NT2/D1 (cell line): ENCODE results near the gene DNAJC22.
A peak's percentile ranks its signal among the peaks of the same experiment; 100 is the strongest.

Experiments used
- DNase-seq: peaks from one replicate; pipeline ENCODE4 v3.0.0-alpha.2; 2011; ENCODE audit warnings: low read depth, low spot score
- H3K27me3 ChIP-seq: 2 replicates; pipeline ENCODE4 v1.6.0; 2011; ENCODE audit warnings: mild to moderate bottlenecking; ENCODE audit not compliant: insufficient read length, insufficient read depth
- H3K36me3 ChIP-seq: 2 replicates; pipeline ENCODE4 v1.6.1; 2011; ENCODE audit warnings: mild to moderate bottlenecking, low read length, mixed read lengths; ENCODE audit not compliant: insufficient read depth, insufficient read length
- H3K4me1 ChIP-seq: 2 replicates; pipeline ENCODE4 v1.5.1; 2011; ENCODE audit not compliant: insufficient read depth, insufficient read length
- H3K4me3 ChIP-seq: 2 replicates; pipeline ENCODE4 v1.5.1; 2011; ENCODE audit warnings: low read depth; ENCODE audit not compliant: insufficient read length
- H3K9ac ChIP-seq: 2 replicates; pipeline ENCODE4 v1.6.0; 2011; ENCODE audit warnings: low read depth; ENCODE audit not compliant: insufficient read length
- H3K9me3 ChIP-seq: 2 replicates; pipeline ENCODE4 v1.5.1; 2011; ENCODE audit warnings: mild to moderate bottlenecking, low read length; ENCODE audit not compliant: insufficient read depth
- SUZ12 ChIP-seq: IDR thresholded peaks from 2 replicates; pipeline ENCODE4 v1.6.1; 2011; ENCODE audit not compliant: insufficient read length, insufficient read depth; ENCODE audit errors: extremely low read depth
- YY1 ChIP-seq: IDR thresholded peaks from 2 replicates; pipeline ENCODE4 v1.6.1; 2011; ENCODE audit not compliant: insufficient read length, insufficient read depth
- ZNF274 ChIP-seq: IDR thresholded peaks from 2 replicates; pipeline ENCODE4 v1.6.1; 2011; ENCODE audit warnings: mild to moderate bottlenecking, low read depth, low read length

The DNAJC22 gene

DNA sequence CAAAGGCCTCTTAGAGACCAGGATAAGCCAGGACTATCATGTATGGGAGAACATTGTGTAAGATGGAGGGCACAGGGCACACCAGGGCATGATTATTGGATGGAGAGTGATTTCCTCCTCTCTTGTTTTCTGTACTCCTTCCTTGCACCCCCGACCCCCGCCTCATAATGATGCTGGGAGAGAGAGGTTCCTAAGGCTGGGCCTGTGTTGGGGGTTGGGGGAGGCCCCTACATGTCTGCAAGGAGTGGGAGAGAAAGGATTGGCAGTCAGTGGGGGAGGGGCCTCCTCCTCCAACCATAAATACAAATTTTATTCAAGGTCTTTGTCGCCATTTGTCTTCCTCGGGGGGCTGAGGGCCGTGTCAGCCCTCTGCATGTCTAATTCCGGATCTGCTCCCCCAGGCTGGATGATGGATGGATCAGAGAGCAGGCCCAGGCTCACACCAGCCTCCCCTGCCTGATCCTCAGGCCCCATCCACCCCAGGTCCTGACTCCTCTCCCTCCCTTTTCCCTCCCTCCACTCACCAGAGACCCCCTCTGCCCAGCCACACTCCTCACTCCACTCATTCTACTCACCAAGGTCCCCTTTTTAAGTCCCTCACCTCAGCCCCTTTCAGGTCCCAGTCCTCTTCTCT lies 7.7 kb upstream of the DNAJC22 start:
- H3K27me3 ChIP-seq = peaks cover 73% of the 10 kb centered on the region

DNA sequence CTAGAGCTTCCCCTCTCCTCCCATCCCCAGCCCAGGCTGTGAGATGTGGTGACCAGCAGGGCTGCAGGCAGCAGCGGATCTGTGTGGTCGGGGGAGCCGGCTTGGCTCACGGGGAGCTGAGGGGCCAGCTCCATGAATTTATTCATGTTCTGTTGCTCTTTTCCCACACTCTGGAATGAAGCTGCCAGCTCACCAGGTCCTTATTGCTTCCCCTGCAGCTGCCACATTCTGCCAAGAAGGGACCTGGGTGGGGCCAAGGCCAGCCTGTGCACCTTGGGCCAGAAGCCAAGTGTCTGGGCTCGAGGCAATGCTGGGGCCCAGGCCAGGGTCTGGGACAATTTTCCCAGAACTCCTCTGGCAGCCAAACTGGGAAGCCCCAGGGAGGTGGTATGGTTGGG lies 7.2 kb upstream of the DNAJC22 start:
- Histone ChIP-seq H3K4me1 (peaks cover 39% of the 10 kb centered on the region), H3K9me3 (no peaks in the 10 kb centered on the region; the same call in 1 of the 2 replicates), H3K4me3 (no peak overlapping the region), H3K27me3 (peaks cover 79% of the 10 kb centered on the region), H3K9ac (peak overlapping the region; percentile 63), H3K36me3 (no peaks in the 10 kb centered on the region)
- DNase-seq = no peak
- TF ChIP-seq ZNF274 = no peak

More for the DNA sequence above, 7.7 kb upstream of the DNAJC22 start:
- no peak overlapping the region for H3K4me3 ChIP-seq
- H3K4me1 ChIP-seq = peaks cover 38% of the 10 kb centered on the region
- no peak for DNase-seq
- TF ChIP-seq YY1 (no peak), ZNF274 (no peak), SUZ12 (no peak)
- peak overlapping the region; percentile 63 for H3K9ac ChIP-seq
- H3K36me3 ChIP-seq = no peaks in the 10 kb centered on the region
- H3K9me3 ChIP-seq = no peaks in the 10 kb centered on the region; the same call in 1 of the 2 replicates

DNA sequence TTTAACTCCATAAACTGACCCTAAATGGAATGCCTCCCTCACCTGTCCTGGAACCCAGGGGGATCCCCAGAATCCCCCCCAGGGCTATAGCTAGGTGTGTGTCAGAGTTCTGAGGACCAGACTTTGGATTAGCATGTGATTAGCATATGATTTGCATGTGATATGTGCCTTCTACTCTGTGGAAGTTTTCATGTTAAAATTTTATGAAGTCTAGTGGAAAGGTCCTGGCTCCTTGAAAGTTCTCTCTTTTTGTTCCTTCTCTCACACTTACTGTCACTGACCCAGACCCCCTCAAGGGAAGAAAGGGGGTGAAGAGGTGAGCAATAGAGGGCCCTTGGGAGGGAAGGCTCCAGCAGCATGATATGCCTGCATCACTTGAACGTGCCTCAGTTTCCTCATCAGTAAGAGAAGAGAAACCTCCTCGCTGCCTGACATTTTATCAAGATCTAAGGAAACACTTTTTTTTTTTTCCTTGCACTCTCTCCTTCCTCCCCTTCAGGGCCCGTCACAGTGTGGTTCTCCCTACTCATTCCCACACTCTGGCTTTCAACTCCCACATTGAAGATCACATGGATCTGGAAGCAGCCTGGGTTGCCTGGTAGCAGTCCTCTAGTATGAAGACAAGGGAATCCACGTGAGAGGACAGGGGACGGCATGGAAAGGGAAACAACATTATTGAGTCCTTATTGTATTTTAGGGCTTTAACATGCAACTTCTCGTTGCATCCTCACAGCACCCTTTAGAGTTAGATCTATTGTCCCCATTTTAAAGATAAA lies 6.4 kb upstream of the DNAJC22 start:
- Histone ChIP-seq H3K36me3 (no peaks in the 10 kb centered on the region), H3K9ac (no peak overlapping the region), H3K9me3 (no peaks in the 10 kb centered on the region; the same call in 1 of the 2 replicates), H3K4me3 (no peak overlapping the region), H3K27me3 (peaks cover 86% of the 10 kb centered on the region), H3K4me1 (peaks cover 31% of the 10 kb centered on the region)
- TF ChIP-seq YY1 (no peak), ZNF274 (no peak), SUZ12 (no peak)
- no peak for DNase-seq

DNA sequence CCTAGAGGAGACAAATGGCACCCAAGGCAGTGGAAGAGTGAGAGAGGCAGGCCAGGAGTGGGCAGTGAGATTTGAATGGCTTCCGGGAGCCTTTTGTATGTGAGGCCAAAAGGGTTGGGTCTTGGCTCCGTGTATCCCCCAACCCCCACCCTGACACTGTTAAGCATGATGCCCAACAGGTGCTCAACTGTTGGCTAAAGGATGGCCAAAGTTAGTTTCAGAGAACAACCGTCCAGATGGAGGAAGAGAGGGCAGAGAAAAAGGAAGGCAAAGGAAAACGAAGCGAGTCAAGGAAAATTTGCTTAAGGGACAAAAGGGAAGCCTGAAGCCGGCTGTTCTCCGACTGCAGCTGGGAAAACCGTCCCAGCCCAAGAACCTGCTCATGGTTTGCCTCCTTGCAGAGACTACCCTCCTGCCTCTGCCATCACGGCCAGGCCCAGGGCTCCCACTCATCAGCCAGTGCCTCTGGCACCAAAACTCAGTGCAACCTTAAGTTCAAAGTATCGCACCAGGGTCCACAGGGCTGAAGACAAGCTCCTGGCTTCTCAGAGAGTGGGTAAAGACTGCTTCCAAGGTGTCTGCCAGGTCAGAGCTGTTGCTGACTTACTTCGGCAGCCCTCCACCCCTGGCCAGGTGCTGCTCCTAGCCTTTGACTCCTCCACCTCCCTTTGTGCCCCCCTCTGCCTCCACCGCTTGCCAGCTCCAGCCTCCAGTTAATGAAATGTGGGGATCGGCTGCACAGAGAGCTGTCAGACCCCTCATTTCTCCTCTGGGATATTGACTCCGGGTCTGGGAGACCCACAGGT lies 5.5 kb upstream of the DNAJC22 start:
- H3K27me3 ChIP-seq = peaks cover 87% of the 10 kb centered on the region
- H3K9me3 ChIP-seq = no peaks in the 10 kb centered on the region; the same call in 1 of the 2 replicates
- no peak for DNase-seq
- peaks cover 28% of the 10 kb centered on the region for H3K4me1 ChIP-seq
- H3K4me3 ChIP-seq = no peak overlapping the region
- no peak for TF ChIP-seq ZNF274
- no peak for TF ChIP-seq YY1
- TF ChIP-seq SUZ12 = no peak
- no peaks in the 10 kb centered on the region for H3K36me3 ChIP-seq
- H3K9ac ChIP-seq = no peak overlapping the region

DNA sequence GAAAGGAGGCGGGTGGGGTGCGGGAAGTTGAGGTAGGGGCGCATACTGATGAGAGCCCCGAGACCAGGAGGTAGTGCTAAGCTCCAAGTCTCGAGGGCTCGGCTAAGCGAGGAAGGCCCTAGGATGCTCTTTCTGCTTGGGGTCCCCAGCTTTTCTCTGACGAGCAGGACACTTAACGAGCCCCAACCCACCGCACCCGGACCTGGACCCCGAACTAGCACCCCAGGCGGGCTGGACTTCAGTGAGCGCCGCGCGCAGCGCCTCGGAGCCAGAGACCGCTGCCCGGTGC lies 5.0 kb upstream of the DNAJC22 start:
- DNase-seq = no peak
- H3K4me3 ChIP-seq = peak overlapping the region; percentile 62
- H3K9me3 ChIP-seq = no peaks in the 10 kb centered on the region; the same call in 1 of the 2 replicates
- peaks cover 23% of the 10 kb centered on the region for H3K4me1 ChIP-seq
- TF ChIP-seq YY1 (no peak), ZNF274 (no peak), SUZ12 (no peak)
- H3K36me3 ChIP-seq = no peaks in the 10 kb centered on the region
- peaks cover 87% of the 10 kb centered on the region for H3K27me3 ChIP-seq
- peak overlapping the region; percentile 73 for H3K9ac ChIP-seq

DNA sequence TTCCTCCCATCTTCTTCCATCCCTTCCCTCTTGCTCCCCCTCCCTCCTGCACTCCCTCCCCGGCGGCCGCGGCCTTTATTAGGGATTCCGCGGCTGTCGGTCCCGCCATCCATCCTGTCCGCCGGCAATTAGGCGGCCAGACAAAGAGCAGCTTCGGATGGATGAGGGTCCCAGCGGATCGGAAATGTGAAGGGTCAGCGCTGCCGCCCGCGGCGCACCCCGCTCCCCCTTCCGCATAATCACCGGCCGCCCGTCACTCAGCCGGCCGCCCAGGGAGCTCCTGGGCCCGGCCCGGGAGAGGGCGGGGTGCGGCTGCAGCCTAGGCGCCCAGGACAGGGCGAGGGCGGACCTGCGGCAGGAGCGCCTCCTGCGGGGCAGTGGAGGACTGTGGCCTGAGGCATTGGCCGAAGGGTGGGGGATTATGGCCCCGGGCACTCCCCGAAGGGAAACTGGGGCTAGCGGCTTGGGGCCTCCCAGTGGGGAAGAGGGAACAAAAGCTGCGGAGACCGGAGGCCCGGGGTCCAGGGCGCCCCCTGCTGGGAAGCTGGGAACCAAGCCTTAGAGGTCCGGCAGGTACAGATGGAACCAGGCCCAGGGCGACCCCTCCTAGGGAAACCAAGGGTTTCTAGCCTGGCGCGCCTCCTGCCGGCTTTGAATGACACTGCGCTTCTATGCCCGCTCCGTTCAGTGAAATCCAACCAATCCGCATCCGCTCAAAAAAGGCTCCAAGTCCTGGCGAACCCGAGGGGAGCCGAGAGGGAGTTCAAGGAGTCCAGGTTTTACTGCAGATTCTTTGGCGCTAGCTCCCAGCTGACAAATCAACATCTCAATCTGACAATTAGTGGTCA lies 4.4 kb upstream of the DNAJC22 start:
- Histone ChIP-seq H3K36me3 (no peaks in the 10 kb centered on the region), H3K4me1 (peaks cover 26% of the 10 kb centered on the region)

More for the DNA sequence above, 4.4 kb upstream of the DNAJC22 start:
- H3K4me3 ChIP-seq = peak overlapping the region; percentile 62
- peaks cover 90% of the 10 kb centered on the region for H3K27me3 ChIP-seq
- H3K9me3 ChIP-seq = no peaks in the 10 kb centered on the region; the same call in 1 of the 2 replicates
- H3K9ac ChIP-seq = peak overlapping the region; percentile 73
- TF ChIP-seq SUZ12 (peak; percentile 63), YY1 (no peak)
- peak; percentile 95 for DNase-seq
